Measurements from ENCODE around the gene ARAP3. TPM values are rescaled to one million over a fixed set of nuclear protein-coding genes. Genes with fewer than 3 reads are reported as not detected.

Gene ARAP3
- polyA plus RNA-seq, 1 donor (not counting 4 experiments of a cell fraction or from before 2014, with no cell fraction given) = 1.3 TPM

GRCh38 chr5:141674747-141675146 is 7.3 kb downstream of the ARAP3 start:
- DNase-seq (ENCODE audit: low read depth, low spot score) (no peak), FAIRE-seq (no peak)
- dilution Hi-C loops (cut with MboI; ENCODE audit: extremely low pct_ligation_motif_present, low sequenced_read_pairs) = no loop called here
- Histone ChIP-seq H3K9ac (ENCODE audit: control insufficient read depth, extremely low read depth, insufficient read depth, low read length) (no peak overlapping the region), H3K4me2 (ENCODE audit: control insufficient read depth, extremely low read depth, insufficient read depth, low read depth, low read length) (no peak overlapping the region), H2AFZ (ENCODE audit: control insufficient read depth, low read length) (no peak overlapping the region), H3K4me3 (ENCODE audit: control insufficient read depth in 2 of 3, extremely low read depth in 1 of 3, insufficient read depth in 2 of 3, low read depth in 1 of 3, low read length in 3 of 3) (no peak overlapping the region), H3K4me1 (ENCODE audit: control insufficient read depth, extremely low read depth, insufficient read depth, low read length) (peaks cover 8% of the 10 kb centered on the region), H3K27ac (ENCODE audit: control insufficient read depth, insufficient read depth, low read length) (no peak overlapping the region), H4K20me1 (ENCODE audit: control insufficient read depth, extremely low read depth, insufficient read depth, low read length) (no peaks in the 10 kb centered on the region), H3K79me2 (ENCODE audit: control insufficient read depth, insufficient read depth, low read length) (no peaks in the 10 kb centered on the region), H3K9me3 (ENCODE audit: control insufficient read depth, low read depth, low read length) (no peaks in the 10 kb centered on the region), H3K36me3 (ENCODE audit: control insufficient read depth in 2 of 2, extremely low read depth in 1 of 2, insufficient read depth in 2 of 2, low read length in 2 of 2) (no peaks in the 10 kb centered on the region), H3K9me1 (ENCODE audit: control insufficient read depth, extremely low read depth, insufficient read depth, low read length) (no peaks in the 10 kb centered on the region), H3K27me3 (ENCODE audit: control insufficient read depth, extremely low read depth, insufficient read depth, low read length) (no peaks in the 10 kb centered on the region)
- TF ChIP-seq EZH2 (IDR thresholded peaks at IDR 0.05; ENCODE audit: low read length) (no peak), CTCF (optimal IDR thresholded peaks at IDR 0.05 in 1 of 3, IDR thresholded peaks at IDR 0.05 in 1 of 3, conservative IDR thresholded peaks at IDR 0.05 in 1 of 3; ENCODE audit: extremely low read depth in 1 of 3, insufficient read depth in 2 of 3, low read length in 3 of 3) (no peak)

- dilution Hi-C loops (cut with MboI; ENCODE audit: extremely low pct_ligation_motif_present, low sequenced_read_pairs) = no loop called here
- no peak overlapping the region for H3K27ac ChIP-seq (ENCODE audit: control insufficient read depth, insufficient read depth, low read length)
- no peaks in the 10 kb centered on the region for H4K20me1 ChIP-seq (ENCODE audit: control insufficient read depth, extremely low read depth, insufficient read depth, low read length)
- no peak overlapping the region for H3K4me2 ChIP-seq (ENCODE audit: control insufficient read depth, extremely low read depth, insufficient read depth, low read depth, low read length)
- no peak for FAIRE-seq
- H3K36me3 ChIP-seq (ENCODE audit: control insufficient read depth in 2 of 2, extremely low read depth in 1 of 2, insufficient read depth in 2 of 2, low read length in 2 of 2) = no peaks in the 10 kb centered on the region
- TF ChIP-seq CTCF (optimal IDR thresholded peaks at IDR 0.05 in 1 of 3, IDR thresholded peaks at IDR 0.05 in 1 of 3, conservative IDR thresholded peaks at IDR 0.05 in 1 of 3; ENCODE audit: extremely low read depth in 1 of 3, insufficient read depth in 2 of 3, low read length in 3 of 3) (no peak), EZH2 (IDR thresholded peaks at IDR 0.05; ENCODE audit: low read length) (no peak)
- no peak for DNase-seq (ENCODE audit: low read depth, low spot score)
- peaks cover 8% of the 10 kb centered on the region for H3K4me1 ChIP-seq (ENCODE audit: control insufficient read depth, extremely low read depth, insufficient read depth, low read length)
- no peaks in the 10 kb centered on the region for H3K9me1 ChIP-seq (ENCODE audit: control insufficient read depth, extremely low read depth, insufficient read depth, low read length)
- H3K9me3 ChIP-seq (ENCODE audit: control insufficient read depth, low read depth, low read length) = no peaks in the 10 kb centered on the region
- H2AFZ ChIP-seq (ENCODE audit: control insufficient read depth, low read length) = no peak overlapping the region
- no peaks in the 10 kb centered on the region for H3K79me2 ChIP-seq (ENCODE audit: control insufficient read depth, insufficient read depth, low read length)
- H3K9ac ChIP-seq (ENCODE audit: control insufficient read depth, extremely low read depth, insufficient read depth, low read length) = no peak overlapping the region
- no peak overlapping the region for H3K4me3 ChIP-seq (ENCODE audit: control insufficient read depth in 2 of 3, extremely low read depth in 1 of 3, insufficient read depth in 2 of 3, low read depth in 1 of 3, low read length in 3 of 3)
- H3K27me3 ChIP-seq (ENCODE audit: control insufficient read depth, extremely low read depth, insufficient read depth, low read length) = no peaks in the 10 kb centered on the region
Measured at GRCh38 chr5:141672841-141673813, 8.9 kb downstream of the ARAP3 start.

Data from keratinocyte (primary cell).